Activated CD8-positive, alpha-beta memory T cell treated with anti-CD3 and anti-CD28 coated beads, Interleukin-2, amount 50 U/mL, for 24 hours (primary cell): ENCODE results near the gene OPRL1.

Source experiments
- DNase-seq: peaks from one replicate; pipeline ENCODE4 v3.0.0-alpha.2; 2020; ENCODE audit errors: extremely low read depth

Gene OPRL1

DNA sequence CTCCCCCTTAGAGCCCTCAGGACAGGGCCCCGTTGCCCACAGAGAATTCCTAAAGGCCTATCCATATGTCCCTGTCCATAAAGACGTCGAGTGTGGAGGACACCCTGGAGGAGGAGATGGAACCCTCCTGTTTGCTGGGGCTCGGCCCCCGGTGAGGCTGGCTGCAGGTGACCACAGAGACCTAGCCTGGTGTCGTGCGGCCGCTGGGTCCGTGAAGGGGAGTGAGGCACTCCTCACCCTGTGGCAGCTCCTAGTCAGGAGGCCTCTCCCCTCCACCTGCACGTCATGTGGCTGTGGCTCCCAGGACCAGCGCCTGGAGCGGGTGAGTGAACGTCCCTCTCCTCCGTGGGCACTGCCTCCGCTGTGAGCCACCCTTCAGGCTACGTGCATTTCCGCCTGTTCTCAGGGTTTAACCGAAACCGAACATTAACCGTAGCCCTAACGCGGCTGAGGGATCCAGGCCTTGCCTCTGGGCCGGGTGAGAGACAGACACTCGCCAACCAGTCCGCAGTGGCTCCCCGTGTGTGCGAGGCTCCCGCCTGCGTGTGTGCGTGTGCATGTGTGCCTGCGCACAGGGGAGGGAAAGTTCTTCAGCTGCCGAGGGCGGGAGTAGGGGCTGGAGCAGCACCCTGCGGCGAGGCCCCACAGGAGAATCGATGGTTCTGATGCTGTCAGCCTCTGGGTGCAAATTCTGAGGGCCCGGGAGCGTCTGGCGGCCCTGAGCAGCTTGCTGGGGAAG is 22.8 kb upstream of the OPRL1 start:
- no peak for DNase-seq

GRCh38 chr20:64057628-64058498 is 22.0 kb upstream of the OPRL1 start:
- peak; percentile 58 for DNase-seq

DNA sequence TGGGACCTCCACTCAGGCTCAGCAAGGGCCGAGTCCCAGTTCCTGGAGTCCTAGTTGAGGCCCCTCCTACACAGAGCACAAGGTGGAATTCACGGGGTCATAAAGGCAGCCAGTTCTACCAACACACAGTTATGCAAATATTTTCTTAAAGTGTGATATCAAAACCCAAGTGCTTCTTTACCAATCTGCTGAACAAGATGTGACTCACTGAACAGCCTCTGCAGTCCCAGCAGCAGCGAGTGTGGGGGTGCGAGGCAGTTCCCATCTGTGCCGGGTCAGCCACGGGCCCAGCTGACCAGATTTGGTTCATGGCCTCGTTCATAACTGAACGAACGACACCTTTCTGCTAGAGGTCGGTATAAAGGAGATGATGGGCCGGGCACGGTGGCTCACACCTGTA is 21.3 kb upstream of the OPRL1 start:
- no peak for DNase-seq

DNA sequence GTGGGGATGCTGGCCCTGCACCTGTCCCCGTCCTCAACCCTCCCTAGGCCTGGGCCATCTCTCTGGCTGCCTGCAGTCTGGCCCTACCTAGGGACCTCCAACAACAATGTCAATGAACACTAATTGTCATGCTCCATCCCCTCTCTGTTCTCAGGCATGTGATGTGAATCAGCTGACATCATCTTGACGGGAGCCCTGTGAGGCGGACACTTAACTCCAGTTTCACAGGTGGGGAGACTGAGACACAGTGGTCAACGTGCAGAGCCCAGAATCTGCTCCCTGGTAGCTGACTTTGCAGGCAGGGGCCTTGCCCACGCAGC is 17.6 kb upstream of the OPRL1 start:
- DNase-seq = no peak

DNA sequence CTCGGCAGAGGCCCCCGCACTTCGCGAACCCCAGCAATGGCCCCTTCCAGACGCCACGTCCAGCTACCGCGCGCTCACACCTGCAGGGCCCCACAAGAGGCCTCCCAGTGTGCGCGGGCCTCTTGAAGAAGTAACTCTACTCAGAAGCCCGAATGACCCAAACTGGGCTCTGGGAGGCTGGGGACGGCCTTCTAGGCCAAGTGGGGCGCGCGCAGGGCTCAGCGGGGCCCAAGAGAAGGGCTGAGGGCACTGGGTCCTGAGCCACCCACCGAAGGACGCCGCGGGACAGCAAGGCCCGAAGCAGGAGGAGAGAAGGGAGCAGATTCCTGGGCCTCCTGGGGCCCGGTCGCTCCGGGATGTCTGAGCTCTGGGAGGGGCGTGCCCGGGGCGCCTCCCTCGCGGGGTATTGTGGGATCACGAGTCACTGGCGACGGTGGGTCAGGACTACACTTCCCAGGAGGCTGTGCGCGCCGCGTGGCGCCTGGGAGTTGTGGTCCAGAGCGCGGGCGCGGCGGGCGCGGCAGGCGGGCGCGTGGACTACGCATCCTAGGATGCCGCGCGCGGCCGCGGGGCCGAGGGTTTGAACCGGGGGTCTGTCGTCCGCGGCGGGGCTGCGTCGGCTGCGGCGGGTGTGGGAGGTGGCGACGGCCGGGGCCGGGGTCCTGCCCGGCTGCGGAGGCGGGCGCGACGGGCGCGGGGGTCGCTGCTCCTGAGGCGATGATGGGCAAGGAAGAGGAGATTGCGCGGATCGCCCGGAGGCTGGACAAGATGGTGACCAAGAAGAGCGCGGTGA is 17.1 kb upstream of the OPRL1 start, which contains the start of gene TCEA2:
Gene TCEA2 (plus strand): TSS at position 603 of the 793 bp plus-strand sequence. CDS start 115 bp downstream, at position 718.
- peak; percentile 84 for DNase-seq

GRCh38 chr20:64063389-64064144 is 16.3 kb upstream of the OPRL1 start:
- no peak for DNase-seq

- no peak for DNase-seq
Observed at GRCh38 chr20:64064145-64064698, 15.7 kb upstream of the OPRL1 start.

DNA sequence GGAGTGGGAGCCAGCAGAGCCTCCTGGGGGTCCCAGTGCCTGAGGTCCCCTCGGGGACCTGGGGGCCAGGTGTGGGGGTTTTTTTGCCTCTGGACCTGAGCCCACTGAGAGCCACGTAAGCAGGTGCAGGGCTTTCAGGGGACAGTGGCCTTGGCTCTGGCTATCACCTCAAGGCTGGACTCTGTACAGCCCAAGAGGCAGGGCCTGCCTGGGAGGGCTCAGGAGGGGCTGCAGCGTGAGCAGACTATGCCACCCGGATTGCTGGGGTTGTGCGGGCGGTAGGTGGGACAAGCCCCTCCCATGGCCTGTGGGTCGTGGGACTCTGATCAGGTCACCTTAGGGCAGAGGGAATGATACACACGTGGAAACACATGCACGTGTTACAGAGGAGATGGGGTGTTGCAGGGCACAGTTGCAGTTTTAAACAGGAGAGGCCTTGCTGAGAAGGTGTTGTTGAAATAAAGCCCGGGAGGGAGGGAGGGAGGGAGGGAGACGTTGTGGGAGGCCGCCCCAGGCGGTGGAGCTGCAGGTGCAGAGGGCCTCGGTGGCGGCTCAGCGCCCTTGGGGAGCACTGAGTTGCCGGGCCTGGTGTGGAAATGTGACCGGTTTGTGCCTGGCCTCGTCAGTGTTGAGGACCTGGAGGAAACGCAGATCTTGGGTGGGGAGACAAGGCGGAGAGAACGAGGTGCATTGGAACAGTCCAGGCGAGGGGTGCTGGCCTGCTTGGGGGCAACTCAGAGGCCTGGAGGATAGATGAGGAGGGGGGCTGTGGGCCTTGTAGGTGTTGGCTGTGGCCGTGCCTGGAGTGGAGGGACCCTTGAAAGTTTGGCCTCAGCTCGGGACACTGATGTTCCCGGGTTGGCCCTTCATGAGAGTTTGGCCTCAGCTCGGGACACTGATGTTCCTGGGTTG is 14.6 kb upstream of the OPRL1 start:
- no peak for DNase-seq

- no peak for DNase-seq
Observed at GRCh38 chr20:64065974-64066343, 13.9 kb upstream of the OPRL1 start.

GRCh38 chr20:64067005-64067632 is 12.8 kb upstream of the OPRL1 start:
- no peak for DNase-seq

GRCh38 chr20:64067733-64068307 is 12.1 kb upstream of the OPRL1 start:
- DNase-seq = no peak

DNA sequence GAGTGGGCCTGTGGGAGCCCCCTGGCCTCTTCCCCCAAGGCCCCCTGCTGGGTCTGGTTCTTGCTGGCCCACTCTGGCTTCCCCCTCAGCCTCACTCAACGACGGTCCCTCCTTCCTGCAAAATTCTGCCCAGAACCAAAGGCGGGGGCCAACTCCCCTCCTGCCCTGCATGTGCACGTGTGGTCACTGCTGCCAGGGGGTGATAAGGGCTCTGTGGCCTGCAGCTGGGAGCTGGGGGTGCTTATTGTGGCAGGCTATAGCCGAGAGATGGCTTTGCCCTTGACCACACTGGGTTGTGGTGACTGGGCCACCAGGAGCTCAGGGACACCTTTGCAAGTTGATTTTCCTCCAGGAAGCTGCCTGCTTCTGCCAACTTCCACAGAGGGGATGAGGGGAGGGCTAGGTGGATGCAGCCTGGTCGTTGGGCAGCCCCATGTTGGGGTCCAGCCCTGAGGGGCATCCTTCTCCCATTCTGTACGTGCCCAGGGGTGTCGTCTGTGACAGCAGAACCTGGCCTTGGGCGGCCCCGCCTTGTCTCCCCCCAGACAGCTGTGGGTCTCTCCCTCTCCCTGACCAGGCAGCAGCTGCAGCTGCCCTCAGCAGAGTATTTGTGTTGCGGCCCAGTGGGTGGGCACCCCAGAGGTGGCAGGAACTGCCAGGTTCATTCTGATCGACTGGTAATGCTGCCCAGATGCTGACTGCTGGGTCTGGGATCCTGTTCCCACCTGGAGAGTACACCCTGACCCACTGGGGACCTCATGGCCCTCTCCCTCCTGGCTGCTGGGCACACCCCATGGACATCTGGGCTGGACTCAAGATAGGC is 11.3 kb upstream of the OPRL1 start:
- no peak for DNase-seq

GRCh38 chr20:64069209-64069613 is 10.7 kb upstream of the OPRL1 start:
- no peak for DNase-seq

DNA sequence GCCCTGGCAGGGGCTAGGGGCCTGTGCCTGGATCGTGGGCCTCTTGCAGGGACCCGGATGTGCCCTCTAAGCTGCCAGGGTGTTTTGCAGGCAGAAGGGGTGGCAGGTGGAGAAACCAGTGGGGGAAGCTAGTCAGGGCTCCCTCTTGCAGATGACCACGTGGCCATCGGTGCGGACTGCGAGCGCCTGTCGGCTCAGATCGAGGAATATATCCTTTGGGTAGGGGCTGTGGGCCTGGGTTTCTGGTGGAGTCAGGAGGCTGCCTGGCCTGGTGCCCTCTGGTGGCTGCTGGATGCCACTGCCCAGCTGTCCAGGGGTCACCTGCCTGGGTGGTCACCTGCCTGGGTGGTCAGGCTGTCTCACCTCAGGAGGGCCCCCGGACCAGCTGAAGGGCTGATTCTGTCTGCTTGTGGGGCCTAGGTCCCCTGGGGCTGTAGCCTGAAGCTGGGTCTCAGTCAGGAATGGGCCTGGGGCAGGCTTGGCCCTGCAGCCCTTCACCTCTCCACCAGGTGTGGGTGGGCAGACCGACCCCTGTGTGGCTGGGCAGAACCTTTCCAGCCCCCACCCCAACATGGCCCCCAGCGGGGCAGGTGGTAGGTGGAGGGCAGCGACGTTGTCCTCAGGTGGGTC is 10.2 kb upstream of the OPRL1 start:
- no peak for DNase-seq

GRCh38 chr20:64070244-64070993 is 9.5 kb upstream of the OPRL1 start:
- no peak for DNase-seq

DNA sequence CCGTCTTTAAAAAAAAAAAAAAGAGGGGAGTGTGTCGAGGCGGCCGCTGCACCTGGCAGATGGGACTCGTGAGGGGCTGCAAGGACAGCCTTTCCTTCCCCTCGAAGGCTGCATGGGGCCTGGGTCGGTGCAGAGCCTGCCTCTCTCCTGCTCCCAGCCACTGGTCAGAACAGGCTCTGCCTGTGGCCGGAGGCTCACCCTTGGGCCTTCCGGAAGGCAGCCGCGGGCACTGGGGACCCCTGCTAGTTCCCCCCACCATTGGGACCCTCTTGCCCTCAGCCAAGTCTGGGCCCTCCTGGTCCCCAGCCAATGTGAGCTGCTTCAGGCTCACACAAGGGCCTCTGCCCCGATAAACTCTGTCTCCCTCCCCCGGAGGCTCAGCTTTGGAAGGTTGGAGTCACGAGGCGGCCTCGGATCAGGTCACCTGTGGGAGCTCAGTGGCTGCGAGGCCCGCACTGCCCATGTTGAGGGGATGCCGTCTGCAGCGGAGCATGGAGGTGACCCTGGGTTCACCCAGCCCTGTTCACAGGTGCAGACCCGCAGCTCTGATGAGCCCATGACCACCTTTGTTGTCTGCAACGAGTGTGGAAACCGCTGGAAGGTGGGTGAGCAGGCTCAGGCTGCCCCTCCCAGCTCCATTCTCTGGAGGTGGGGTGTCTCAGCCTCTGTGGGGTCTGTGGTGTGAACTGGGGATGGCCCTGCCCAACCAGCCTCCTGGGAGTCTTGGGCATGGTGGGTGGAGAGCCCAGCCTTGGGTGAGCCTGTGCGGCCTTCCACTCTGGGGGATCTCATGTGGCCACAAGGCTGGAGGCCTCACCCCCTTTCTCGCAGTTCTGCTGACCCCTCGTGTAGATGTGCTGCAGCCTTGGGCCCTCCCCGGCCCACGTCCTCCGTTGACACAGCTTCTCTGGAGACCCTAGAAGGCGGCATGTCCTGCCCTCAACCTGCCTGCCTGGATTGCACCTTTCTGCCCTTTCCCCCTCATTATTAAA is 8.2 kb upstream of the OPRL1 start:
- no peak for DNase-seq
